Testis (tissue), 2 donors: ENCODE data around the gene KIAA1210.

ENCODE experiments used
- POLR2A ChIP-seq: fragments of 450-650 bp; IDR thresholded peaks from one replicate; pipeline ENCODE4 v1.6.1; 2017; ENCODE audit warnings: antibody characterized with exemption, mild to moderate bottlenecking, moderate library complexity
- TF ChIP-seq, protein P1 (sequence below), 3 experiments: fragments of 450-650 bp in 2 of 3; fragments of 200-600 bp in 1 of 3; sonication (generic) in 1 of 3; IDR thresholded peaks; one replicate each; pipeline ENCODE4 v1.5.1; 2016 to 2019; ENCODE audit warnings: antibody characterized with exemption in 3 of 3, mild to moderate bottlenecking in 2 of 3, moderate library complexity in 1 of 3

- TF ChIP-seq, protein P1, sequence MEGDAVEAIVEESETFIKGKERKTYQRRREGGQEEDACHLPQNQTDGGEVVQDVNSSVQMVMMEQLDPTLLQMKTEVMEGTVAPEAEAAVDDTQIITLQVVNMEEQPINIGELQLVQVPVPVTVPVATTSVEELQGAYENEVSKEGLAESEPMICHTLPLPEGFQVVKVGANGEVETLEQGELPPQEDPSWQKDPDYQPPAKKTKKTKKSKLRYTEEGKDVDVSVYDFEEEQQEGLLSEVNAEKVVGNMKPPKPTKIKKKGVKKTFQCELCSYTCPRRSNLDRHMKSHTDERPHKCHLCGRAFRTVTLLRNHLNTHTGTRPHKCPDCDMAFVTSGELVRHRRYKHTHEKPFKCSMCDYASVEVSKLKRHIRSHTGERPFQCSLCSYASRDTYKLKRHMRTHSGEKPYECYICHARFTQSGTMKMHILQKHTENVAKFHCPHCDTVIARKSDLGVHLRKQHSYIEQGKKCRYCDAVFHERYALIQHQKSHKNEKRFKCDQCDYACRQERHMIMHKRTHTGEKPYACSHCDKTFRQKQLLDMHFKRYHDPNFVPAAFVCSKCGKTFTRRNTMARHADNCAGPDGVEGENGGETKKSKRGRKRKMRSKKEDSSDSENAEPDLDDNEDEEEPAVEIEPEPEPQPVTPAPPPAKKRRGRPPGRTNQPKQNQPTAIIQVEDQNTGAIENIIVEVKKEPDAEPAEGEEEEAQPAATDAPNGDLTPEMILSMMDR (IDR thresholded peaks at IDR 0.05) = peak in 1 of 3 experiments; percentile 31
- no peak for TF ChIP-seq POLR2A
These were observed 17.6 kb upstream of the KIAA1210 start for GRCh38 chrX:119145241-119145653.
